Measurements from ENCODE around the gene ITPRIPL1.

Gene ITPRIPL1

DNA sequence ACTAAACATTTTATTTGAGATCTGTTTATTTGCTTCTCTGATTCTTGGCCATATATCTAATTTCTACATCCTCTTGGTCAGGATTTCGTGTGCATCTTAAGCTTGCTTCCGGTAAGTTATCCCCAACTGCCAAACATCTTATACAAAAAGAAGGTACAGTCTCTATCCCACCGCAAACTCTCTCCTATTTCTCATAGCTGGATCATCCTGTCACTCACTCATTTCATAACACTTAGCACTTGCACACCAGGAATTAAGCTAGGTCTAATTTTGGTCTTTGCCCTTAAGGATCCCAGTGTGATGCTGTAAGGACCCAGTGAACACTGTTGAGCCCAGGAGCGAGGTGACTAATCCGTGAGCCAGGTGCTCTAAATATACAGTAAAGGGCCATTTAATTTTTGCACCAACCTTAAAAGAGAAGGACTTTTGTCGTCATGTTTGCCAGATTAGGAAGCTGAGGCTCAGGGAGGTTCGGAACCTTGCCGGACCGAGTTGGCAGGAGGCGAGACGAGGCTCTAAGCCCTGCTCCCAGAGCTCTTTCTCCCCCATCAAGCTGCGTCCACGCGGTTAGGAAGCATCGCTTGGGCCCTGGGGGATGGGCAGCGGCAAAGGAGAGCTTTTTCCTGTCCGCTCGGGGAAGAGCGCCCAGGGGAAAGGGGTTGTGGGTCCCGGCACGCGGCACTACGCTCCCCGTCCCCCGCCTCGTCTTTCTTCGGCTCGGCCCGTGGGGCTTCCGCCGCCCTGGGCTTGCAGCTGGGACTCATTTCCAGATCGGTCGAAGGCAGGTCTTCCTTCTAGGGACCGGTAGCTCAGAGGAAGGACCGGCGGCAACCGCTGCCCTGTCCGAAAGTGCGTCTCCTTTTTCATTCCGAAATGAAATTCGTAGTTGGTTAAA, 4.1 kb upstream of the ITPRIPL1 start:
- no peak for TF ChIP-seq POU2F2 (IDR thresholded peaks at IDR 0.05; ENCODE audit: low read depth, low read length)
- TF ChIP-seq POLR2AphosphoS5 (IDR thresholded peaks at IDR 0.05; ENCODE audit: low read depth, low read length) = no peak
- TF ChIP-seq SPI1 (IDR thresholded peaks at IDR 0.05; ENCODE audit: low read depth, low read length) = no peak
- TF ChIP-seq TAF1 (IDR thresholded peaks at IDR 0.05; ENCODE audit: low read depth, low read length) = no peak
- no peak; the same call in 1 of the 2 replicates for TF ChIP-seq POLR2A (IDR thresholded peaks at IDR 0.05; ENCODE audit: low read depth, low read length)
- no peak for TF ChIP-seq PAX5 (IDR thresholded peaks at IDR 0.05; ENCODE audit: insufficient read depth, low read length, severe bottlenecking)
- DNase-seq (ENCODE audit: insufficient read length, low spot score) (no peak), FAIRE-seq (peak; percentile 31)

DNA sequence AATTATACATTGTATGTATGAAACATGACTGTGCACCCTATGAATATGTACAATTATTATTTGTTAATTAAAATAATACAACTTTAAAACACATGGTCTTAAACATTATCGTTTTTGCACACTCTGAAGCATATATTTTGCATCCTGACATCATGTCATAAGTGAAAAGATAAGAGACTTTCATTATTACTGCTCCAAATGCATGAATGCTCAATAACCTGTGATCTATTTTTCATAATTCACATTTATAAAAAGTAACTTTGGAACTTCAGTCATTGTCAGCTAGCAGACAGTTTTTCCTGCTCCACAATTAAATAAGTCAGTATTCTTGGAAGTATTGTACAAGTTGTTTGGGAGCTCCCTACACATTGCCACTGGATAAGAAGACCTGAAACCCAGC, 1.3 kb upstream of the ITPRIPL1 start:
- no peak for TF ChIP-seq POLR2AphosphoS5 (IDR thresholded peaks at IDR 0.05; ENCODE audit: low read depth, low read length)
- no peak for TF ChIP-seq SPI1 (IDR thresholded peaks at IDR 0.05; ENCODE audit: low read depth, low read length)
- TF ChIP-seq POLR2A (IDR thresholded peaks at IDR 0.05; ENCODE audit: low read depth, low read length) = no peak
- TF ChIP-seq POU2F2 (IDR thresholded peaks at IDR 0.05; ENCODE audit: low read depth, low read length) = no peak
- TF ChIP-seq PAX5 (IDR thresholded peaks at IDR 0.05; ENCODE audit: insufficient read depth, low read length, severe bottlenecking) = no peak
- no peak for TF ChIP-seq TAF1 (IDR thresholded peaks at IDR 0.05; ENCODE audit: low read depth, low read length)
- DNase-seq (ENCODE audit: insufficient read length, low spot score) = no peak
- no peak for FAIRE-seq

DNA sequence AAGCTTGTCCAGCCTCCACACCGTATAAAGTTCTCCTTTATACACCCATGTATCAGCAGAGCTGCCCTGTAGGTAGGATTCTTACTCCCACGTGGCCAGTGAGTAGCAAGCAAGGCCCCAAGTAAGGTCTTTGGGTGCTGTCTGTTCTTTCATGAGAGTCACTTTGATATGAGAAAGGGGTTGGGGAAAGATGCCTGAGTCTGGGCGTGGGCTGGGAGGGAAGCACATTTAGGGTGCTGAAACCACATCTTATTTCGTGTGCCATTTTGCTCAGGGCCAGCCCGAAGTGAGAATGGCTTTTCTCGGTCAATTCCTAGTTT, 436 bp upstream of the ITPRIPL1 start:
- TF ChIP-seq SPI1 (IDR thresholded peaks at IDR 0.05; ENCODE audit: low read depth, low read length) (no peak), POLR2A (IDR thresholded peaks at IDR 0.05; ENCODE audit: low read depth, low read length) (no peak), POLR2AphosphoS5 (IDR thresholded peaks at IDR 0.05; ENCODE audit: low read depth, low read length) (no peak), POU2F2 (IDR thresholded peaks at IDR 0.05; ENCODE audit: low read depth, low read length) (no peak), PAX5 (IDR thresholded peaks at IDR 0.05; ENCODE audit: insufficient read depth, low read length, severe bottlenecking) (no peak)
- FAIRE-seq = no peak
- no peak for DNase-seq (ENCODE audit: insufficient read length, low spot score)

DNA sequence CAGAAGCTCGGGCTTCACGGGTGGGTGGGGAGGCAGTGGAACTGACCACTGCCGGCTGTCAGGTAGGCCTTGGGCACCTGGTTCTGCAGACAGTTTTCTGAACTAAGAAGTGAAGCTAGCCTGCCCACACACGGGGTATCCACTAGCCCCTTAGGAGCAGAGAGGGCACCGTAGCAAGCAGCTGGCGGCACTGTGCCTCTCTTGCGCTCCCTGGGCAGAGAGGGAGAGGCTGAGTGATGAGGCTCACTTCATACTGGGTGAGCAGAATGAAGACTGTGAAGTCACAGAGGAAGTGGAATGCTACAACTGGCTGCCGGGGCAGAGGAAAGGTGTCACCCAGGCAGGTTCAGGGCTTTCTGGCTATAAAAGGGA, 753 bp downstream of the ITPRIPL1 start:
- FAIRE-seq = no peak
- TF ChIP-seq SPI1 (IDR thresholded peaks at IDR 0.05; ENCODE audit: low read depth, low read length) (peak; percentile 73), TAF1 (IDR thresholded peaks at IDR 0.05; ENCODE audit: low read depth, low read length) (0 out of 2 replicates have a peak, but pooled peaks have one; percentile 33), POLR2AphosphoS5 (IDR thresholded peaks at IDR 0.05; ENCODE audit: low read depth, low read length) (no peak), PAX5 (IDR thresholded peaks at IDR 0.05; ENCODE audit: insufficient read depth, low read length, severe bottlenecking) (no peak), POU2F2 (IDR thresholded peaks at IDR 0.05; ENCODE audit: low read depth, low read length) (0 out of 2 replicates have a peak, but pooled peaks have one; percentile 20), POLR2A (IDR thresholded peaks at IDR 0.05; ENCODE audit: low read depth, low read length) (peak; percentile 51; the same call in 1 of the 2 replicates)
- DNase-seq (ENCODE audit: insufficient read length, low spot score) = no peak

DNA sequence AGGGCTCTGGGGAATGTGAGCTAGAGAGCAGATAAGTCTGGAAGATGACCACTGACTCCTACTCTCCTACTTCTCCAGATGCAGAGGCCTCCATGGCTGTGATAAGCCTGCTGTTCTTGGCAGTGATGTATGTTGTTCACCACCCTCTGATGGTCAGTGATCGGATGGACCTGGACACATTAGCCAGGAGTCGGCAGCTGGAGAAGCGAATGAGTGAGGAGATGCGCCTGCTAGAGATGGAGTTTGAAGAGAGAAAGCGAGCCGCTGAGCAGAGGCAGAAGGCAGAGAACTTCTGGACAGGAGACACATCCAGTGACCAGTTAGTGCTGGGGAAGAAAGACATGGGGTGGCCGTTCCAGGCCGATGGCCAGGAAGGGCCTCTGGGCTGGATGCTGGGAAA, 1.4 kb downstream of the ITPRIPL1 start:
- TF ChIP-seq POU2F2 (IDR thresholded peaks at IDR 0.05; ENCODE audit: low read depth, low read length) = no peak
- DNase-seq (ENCODE audit: insufficient read length, low spot score) (no peak), FAIRE-seq (no peak)

DNA sequence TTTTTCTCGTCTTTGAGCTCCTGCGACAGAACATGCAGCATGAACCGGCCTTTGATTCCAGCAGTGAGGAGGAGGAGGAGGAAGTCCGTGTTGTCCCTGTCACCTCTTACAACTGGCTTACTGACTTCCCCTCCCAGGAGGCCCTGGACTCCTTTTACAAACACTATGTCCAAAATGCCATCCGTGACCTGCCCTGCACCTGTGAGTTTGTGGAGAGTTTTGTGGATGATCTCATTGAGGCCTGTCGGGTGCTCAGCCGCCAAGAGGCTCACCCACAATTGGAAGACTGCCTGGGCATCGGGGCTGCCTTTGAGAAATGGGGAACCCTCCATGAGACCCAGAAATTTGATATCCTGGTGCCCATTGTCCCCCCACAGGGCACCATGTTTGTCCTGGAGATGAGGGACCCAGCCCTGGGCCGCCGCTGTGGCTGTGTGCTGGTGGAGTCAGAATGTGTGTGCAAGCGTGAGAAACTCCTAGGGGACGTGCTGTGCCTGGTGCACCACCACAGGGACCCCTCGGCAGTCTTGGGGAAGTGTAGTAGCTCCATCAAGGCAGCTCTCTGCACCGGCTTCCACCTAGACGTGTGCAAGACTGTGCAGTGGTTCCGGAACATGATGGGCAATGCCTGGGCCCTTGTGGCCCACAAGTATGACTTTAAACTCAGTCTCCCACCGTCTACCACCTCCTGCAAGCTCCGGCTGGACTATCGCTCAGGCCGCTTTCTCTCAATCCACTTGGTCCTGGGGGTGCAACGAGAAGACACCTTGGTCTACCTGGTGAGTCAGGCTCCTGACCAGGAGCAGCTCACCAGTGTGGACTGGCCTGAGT, 2.1 kb downstream of the ITPRIPL1 start:
- FAIRE-seq = no peak

DNA sequence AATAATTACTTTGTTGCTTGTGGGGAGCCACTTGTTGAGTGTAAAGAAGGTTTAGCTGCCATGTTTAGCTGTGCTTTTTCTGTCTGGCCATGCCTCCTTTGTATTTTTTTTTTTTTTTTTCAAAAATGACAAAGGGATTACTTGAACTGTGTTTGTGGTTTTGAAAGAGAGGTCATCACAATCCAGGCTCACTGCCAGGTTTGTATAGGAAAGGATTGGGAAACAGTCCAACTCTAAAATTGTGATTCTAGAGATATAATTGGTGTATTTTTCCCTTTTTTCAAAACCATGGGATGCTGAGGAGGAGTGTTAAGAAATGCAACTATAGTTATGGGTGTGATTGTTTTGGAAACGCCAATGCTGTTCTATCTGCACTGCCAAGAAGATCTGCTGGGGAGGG, 4.3 kb downstream of the ITPRIPL1 start:
- FAIRE-seq (no peak), DNase-seq (ENCODE audit: insufficient read length, low spot score) (no peak)
- TF ChIP-seq POLR2AphosphoS5 (IDR thresholded peaks at IDR 0.05; ENCODE audit: low read depth, low read length) = no peak
- TF ChIP-seq POU2F2 (IDR thresholded peaks at IDR 0.05; ENCODE audit: low read depth, low read length) = no peak
- no peak for TF ChIP-seq PAX5 (IDR thresholded peaks at IDR 0.05; ENCODE audit: insufficient read depth, low read length, severe bottlenecking)
- no peak for TF ChIP-seq SPI1 (IDR thresholded peaks at IDR 0.05; ENCODE audit: low read depth, low read length)
- no peak for TF ChIP-seq POLR2A (IDR thresholded peaks at IDR 0.05; ENCODE audit: low read depth, low read length)
- no peak for TF ChIP-seq TAF1 (IDR thresholded peaks at IDR 0.05; ENCODE audit: low read depth, low read length)

More for the DNA sequence above, 2.1 kb downstream of the ITPRIPL1 start:
- TF ChIP-seq TAF1 (IDR thresholded peaks at IDR 0.05; ENCODE audit: low read depth, low read length) (no peak), PAX5 (IDR thresholded peaks at IDR 0.05; ENCODE audit: insufficient read depth, low read length, severe bottlenecking) (no peak)
- no peak for DNase-seq (ENCODE audit: insufficient read length, low spot score)

DNA sequence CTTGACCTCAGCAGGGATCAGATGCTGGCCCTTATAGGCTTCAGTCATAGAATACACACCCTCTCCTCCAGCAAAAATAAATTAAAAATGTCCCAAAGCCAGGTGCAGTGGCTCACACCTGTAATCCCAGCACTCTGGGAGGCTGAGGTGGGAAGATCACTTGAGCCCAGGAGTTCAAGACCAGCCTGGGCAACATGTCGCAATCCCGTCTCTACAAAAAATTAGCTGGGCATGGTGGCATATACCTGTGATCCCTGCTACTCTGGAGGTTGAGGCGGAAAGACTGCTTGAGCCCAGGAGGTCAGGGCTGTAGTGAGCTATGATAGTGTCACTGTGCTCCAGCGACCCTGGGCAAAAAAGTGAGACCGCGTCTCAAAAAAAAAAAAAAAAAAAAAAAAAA, 4.8 kb downstream of the ITPRIPL1 start:
- TF ChIP-seq POLR2A (IDR thresholded peaks at IDR 0.05; ENCODE audit: low read depth, low read length) (no peak), PAX5 (IDR thresholded peaks at IDR 0.05; ENCODE audit: insufficient read depth, low read length, severe bottlenecking) (no peak), TAF1 (IDR thresholded peaks at IDR 0.05; ENCODE audit: low read depth, low read length) (no peak), SPI1 (IDR thresholded peaks at IDR 0.05; ENCODE audit: low read depth, low read length) (no peak), POU2F2 (IDR thresholded peaks at IDR 0.05; ENCODE audit: low read depth, low read length) (no peak), POLR2AphosphoS5 (IDR thresholded peaks at IDR 0.05; ENCODE audit: low read depth, low read length) (no peak)
- no peak for DNase-seq (ENCODE audit: insufficient read length, low spot score)
- no peak for FAIRE-seq

DNA sequence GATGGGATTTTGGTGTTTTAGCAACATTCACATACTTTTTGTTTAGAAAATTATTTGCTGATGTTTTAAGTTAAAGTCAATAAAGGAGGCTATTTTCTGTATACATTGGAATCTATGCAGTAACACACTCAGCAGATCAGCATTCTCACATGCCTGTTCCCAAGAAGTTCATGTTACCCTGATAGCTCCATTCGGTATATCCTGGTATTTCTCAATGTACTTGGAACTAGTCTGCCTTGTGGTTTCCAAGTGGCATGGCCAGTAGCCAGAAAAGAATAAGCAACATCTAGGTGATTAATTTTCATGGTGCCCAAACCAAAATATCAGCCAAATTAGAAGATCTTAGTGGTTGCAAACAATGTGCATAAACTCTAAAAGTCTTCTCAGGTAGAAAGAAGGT, 5.3 kb downstream of the ITPRIPL1 start:
- DNase-seq (ENCODE audit: insufficient read length, low spot score) (no peak), FAIRE-seq (no peak)
- no peak for TF ChIP-seq SPI1 (IDR thresholded peaks at IDR 0.05; ENCODE audit: low read depth, low read length)
- no peak for TF ChIP-seq TAF1 (IDR thresholded peaks at IDR 0.05; ENCODE audit: low read depth, low read length)
- no peak for TF ChIP-seq POU2F2 (IDR thresholded peaks at IDR 0.05; ENCODE audit: low read depth, low read length)
- TF ChIP-seq PAX5 (IDR thresholded peaks at IDR 0.05; ENCODE audit: insufficient read depth, low read length, severe bottlenecking) = no peak
- no peak for TF ChIP-seq POLR2A (IDR thresholded peaks at IDR 0.05; ENCODE audit: low read depth, low read length)
- TF ChIP-seq POLR2AphosphoS5 (IDR thresholded peaks at IDR 0.05; ENCODE audit: low read depth, low read length) = no peak

Measured in GM12891 (cell line).